ENCODE data around the gene FAM53B. TPM values are rescaled to one million over a fixed set of nuclear protein-coding genes. Genes with fewer than 3 reads are reported as not detected.

FAM53B gene
- total RNA-seq, 1 donor from 2014 or later, result 39.8 TPM

GRCh38 chr10:124574456-124575070 lies 169.6 kb downstream of the FAM53B start:
- Mint-ChIP-seq H3K4me1 (ENCODE audit: low read depth) (no peaks in the 10 kb centered on the region), H3K4me3 (ENCODE audit: low read depth) (no peak overlapping the region), H3K27me3 (no peaks in the 10 kb centered on the region), H3K9me3 (ENCODE audit: low read depth) (no peaks in the 10 kb centered on the region), H3K36me3 (ENCODE audit: insufficient read depth) (no peaks in the 10 kb centered on the region), H3K27ac (no peak overlapping the region)
- no peak for DNase-seq (ENCODE audit: low spot score, unreplicated experiment)
- TF ChIP-seq CTCF (IDR thresholded peaks at IDR 0.05; ENCODE audit: unreplicated experiment), result no peak

GRCh38 chr10:124573726-124574455 lies 170.3 kb downstream of the FAM53B start:
- H3K9me3 Mint-ChIP-seq (ENCODE audit: low read depth), result no peaks in the 10 kb centered on the region
- no peaks in the 10 kb centered on the region for H3K36me3 Mint-ChIP-seq (ENCODE audit: insufficient read depth)
- TF ChIP-seq CTCF (IDR thresholded peaks at IDR 0.05; ENCODE audit: unreplicated experiment), result no peak
- H3K4me3 Mint-ChIP-seq (ENCODE audit: low read depth), result no peak overlapping the region
- no peak overlapping the region for H3K27ac Mint-ChIP-seq
- DNase-seq (ENCODE audit: low spot score, unreplicated experiment), result no peak
- H3K27me3 Mint-ChIP-seq, result no peaks in the 10 kb centered on the region
- no peaks in the 10 kb centered on the region for H3K4me1 Mint-ChIP-seq (ENCODE audit: low read depth)

GRCh38 chr10:124572751-124573150 lies 171.4 kb downstream of the FAM53B start:
- Mint-ChIP-seq H3K4me3 (ENCODE audit: low read depth) (no peak overlapping the region), H3K9me3 (ENCODE audit: low read depth) (no peaks in the 10 kb centered on the region), H3K4me1 (ENCODE audit: low read depth) (no peaks in the 10 kb centered on the region), H3K27me3 (no peaks in the 10 kb centered on the region), H3K36me3 (ENCODE audit: insufficient read depth) (no peaks in the 10 kb centered on the region), H3K27ac (no peak overlapping the region)
- DNase-seq (ENCODE audit: low spot score, unreplicated experiment), result no peak
- TF ChIP-seq CTCF (IDR thresholded peaks at IDR 0.05; ENCODE audit: unreplicated experiment), result no peak

- H3K4me1 Mint-ChIP-seq (ENCODE audit: low read depth), result no peaks in the 10 kb centered on the region
- H3K36me3 Mint-ChIP-seq (ENCODE audit: insufficient read depth), result no peaks in the 10 kb centered on the region
- no peak overlapping the region for H3K4me3 Mint-ChIP-seq (ENCODE audit: low read depth)
- H3K27me3 Mint-ChIP-seq, result no peaks in the 10 kb centered on the region
- DNase-seq (ENCODE audit: low spot score, unreplicated experiment), result no peak
- no peak overlapping the region for H3K27ac Mint-ChIP-seq
- no peak for TF ChIP-seq CTCF (IDR thresholded peaks at IDR 0.05; ENCODE audit: unreplicated experiment)
- H3K9me3 Mint-ChIP-seq (ENCODE audit: low read depth), result no peaks in the 10 kb centered on the region
These were observed 173.5 kb downstream of the FAM53B start for GRCh38 chr10:124570646-124571045.

GRCh38 chr10:124569623-124570470 lies 174.3 kb downstream of the FAM53B start:
- DNase-seq (ENCODE audit: low spot score, unreplicated experiment), result no peak
- Mint-ChIP-seq H3K36me3 (ENCODE audit: insufficient read depth) (no peaks in the 10 kb centered on the region), H3K4me1 (ENCODE audit: low read depth) (peaks cover 6% of the 10 kb centered on the region), H3K9me3 (ENCODE audit: low read depth) (no peaks in the 10 kb centered on the region), H3K27ac (no peak overlapping the region), H3K27me3 (peaks cover 1% of the 10 kb centered on the region), H3K4me3 (ENCODE audit: low read depth) (no peak overlapping the region)
- no peak for TF ChIP-seq CTCF (IDR thresholded peaks at IDR 0.05; ENCODE audit: unreplicated experiment)

All from progenitor cell of endocrine pancreas (in vitro differentiated cells).